ENCODE data around the gene KRTAP10-6. TPM values are rescaled to one million over a fixed set of nuclear protein-coding genes. Genes with fewer than 3 reads are reported as not detected.

Gene KRTAP10-6
- total and polyA plus RNA-seq, 2 of the 8 experiments (the other 6 are each of a cell fraction or from before 2014, with no cell fraction given): 0.12 TPM; not detected in 1

GRCh38 chr21:44582055-44582454 lies 10.2 kb downstream of the KRTAP10-6 start:
- Histone ChIP-seq H2AFZ (ENCODE audit: low read length) (no peak overlapping the region), H2BK5ac (ENCODE audit: low read depth, low read length) (no peak overlapping the region), H3K14ac (ENCODE audit: insufficient read length) (no peak overlapping the region), H4K8ac (ENCODE audit: extremely low read depth, insufficient read depth, low read length) (no peak overlapping the region), H3K27me3 (replicated peaks in 1 of 4; ENCODE audit: control insufficient read depth in 3 of 4, extremely low read depth in 1 of 4, insufficient read depth in 3 of 4, low read length in 3 of 4) (no peaks in the 10 kb centered on the region), H3K9me3 (ENCODE audit: insufficient read depth in 2 of 2, low read depth in 1 of 2, low read length in 1 of 2) (peaks cover 0 to 9% of the 10 kb centered on the region in 2 experiments; a peak in 2 of 4 replicates), H3K9ac (replicated peaks in 1 of 4; ENCODE audit: extremely low read depth in 1 of 4, low read depth in 3 of 4, low read length in 3 of 4) (no peak overlapping the region), H3K56ac (replicated peaks; ENCODE audit: insufficient read length, low read depth, low read length) (no peak overlapping the region), H3K4me2 (ENCODE audit: insufficient read depth in 1 of 2, low read depth in 2 of 2, low read length in 2 of 2) (no peak overlapping the region), H3K36me3 (ENCODE audit: control insufficient read depth in 2 of 4, insufficient read depth in 4 of 4, low read length in 3 of 4) (no peaks in the 10 kb centered on the region), H3K23me2 (ENCODE audit: low read depth, low read length) (no peaks in the 10 kb centered on the region), H2BK12ac (ENCODE audit: low read depth, low read length) (no peak overlapping the region; the same call in 1 of the 2 replicates), H4K91ac (replicated peaks; ENCODE audit: insufficient read length, low read length) (no peak overlapping the region), H2AK5ac (ENCODE audit: low read depth, low read length) (no peak overlapping the region), H3K18ac (ENCODE audit: extremely low read depth, low read length) (no peak overlapping the region), H3K23ac (ENCODE audit: insufficient read length) (no peak overlapping the region), H3K79me1 (ENCODE audit: low read depth, low read length) (no peaks in the 10 kb centered on the region), H4K5ac (ENCODE audit: insufficient read length, low read depth, low read length) (no peak overlapping the region), H3K27ac (ENCODE audit: low read depth, low read length) (no peak overlapping the region), H2BK15ac (ENCODE audit: low read length) (no peak overlapping the region), H3K4me1 (replicated peaks in 1 of 4; ENCODE audit: control insufficient read depth in 3 of 4, insufficient read depth in 4 of 4, low read length in 3 of 4) (no peaks in the 10 kb centered on the region; a peak in 1 of 7 replicates), H4K20me1 (replicated peaks in 1 of 2; ENCODE audit: control insufficient read depth in 1 of 2, insufficient read depth in 2 of 2, low read length in 2 of 2) (no peaks in the 10 kb centered on the region), H3K4ac (replicated peaks; ENCODE audit: insufficient read length, low read depth, low read length) (no peak overlapping the region), H2BK20ac (ENCODE audit: low read length) (no peak overlapping the region), H2BK120ac (replicated peaks; ENCODE audit: low read depth, low read length) (no peak overlapping the region), H3K79me2 (ENCODE audit: control insufficient read depth in 1 of 2, insufficient read depth in 2 of 2, low read length in 2 of 2) (no peaks in the 10 kb centered on the region), H3K4me3 (ENCODE audit: extremely low read depth in 1 of 4, insufficient read depth in 2 of 4, low read depth in 3 of 4, low read length in 4 of 4) (no peak overlapping the region)
- 80% methylated on average over 14 of the region's 15 CpGs; no CpG with 5 or more reads in 1 of the 2 experiments for WGBS, 2 experiments (ENCODE audit: extremely low coverage in 1 of 2, insufficient coverage in 1 of 2, insufficient read length in 1 of 2, insufficient replicate concordance in 2 of 2, low coverage in 1 of 2, low lambda C conversion rate in 2 of 2, missing lambda C conversion rate in 1 of 2)
- ChIA-PET POLR2A (ENCODE audit: partially characterized antibody) (interaction anchor here (1.2 to 1.3 kb wide), 2 partner anchors 33 to 171 kb away, joined by 3 to 4 read pairs; no protein-coding TSS in a partner anchor), CTCF (ENCODE audit: partially characterized antibody) (interaction anchor here (0.7 kb wide), 1 partner anchor 56 kb away, joined by 3 read pairs; no protein-coding TSS in a partner anchor)
- no peak for DNase-seq (ENCODE audit: low read depth in 1 of 2, low spot score in 2 of 2)
- no peak for FAIRE-seq
- TF ChIP-seq TAF7 (optimal IDR thresholded peaks at IDR 0.05; ENCODE audit: borderline replicate concordance, low read depth, low read length): no peak
- no peak for TF ChIP-seq NANOG (IDR thresholded peaks at IDR 0.05; ENCODE audit: insufficient read depth, low read depth, low read length, poor library complexity, severe bottlenecking)
- no peak for TF ChIP-seq RXRA (IDR thresholded peaks at IDR 0.05; ENCODE audit: insufficient read depth, low read depth, low read length)
- no peak for TF ChIP-seq ATF2 (IDR thresholded peaks at IDR 0.05; ENCODE audit: low read length)
- no peak for TF ChIP-seq KDM5A (IDR thresholded peaks at IDR 0.05; ENCODE audit: low read length)
- no peak for TF ChIP-seq MAX (IDR thresholded peaks at IDR 0.05)
- no peak for TF ChIP-seq CREB1 (IDR thresholded peaks at IDR 0.05)
- TF ChIP-seq TAF1 (IDR thresholded peaks at IDR 0.05; ENCODE audit: low read depth, low read length): no peak
- no peak for TF ChIP-seq YY1 (IDR thresholded peaks at IDR 0.05; ENCODE audit: low read depth, low read length)
- TF ChIP-seq SP2 (IDR thresholded peaks at IDR 0.05; ENCODE audit: low read length): no peak
- TF ChIP-seq MAFK (IDR thresholded peaks at IDR 0.05; ENCODE audit: low read depth, low read length): no peak
- no peak for TF ChIP-seq KDM4A (IDR thresholded peaks at IDR 0.05; ENCODE audit: low read depth, low read length, severe bottlenecking)
- no peak for TF ChIP-seq KDM1A (IDR thresholded peaks at IDR 0.05; ENCODE audit: borderline replicate concordance, low read length)
